GM12878 (cell line): ENCODE data around the gene CYB561A3. TPM values are rescaled to one million over a fixed set of nuclear protein-coding genes. Genes with fewer than 3 reads are reported as not detected.

Experiments
- ELK1 ChIP-seq: IDR thresholded peaks from 2 replicates; pipeline ENCODE4 v1.6.1; 2012; ENCODE audit warnings: low read depth, low read length, improper control_type of control experiment
- FOXK2 ChIP-seq: fragments of 450-650 bp; IDR thresholded peaks from 2 replicates; pipeline ENCODE4 v1.6.1; 2017; ENCODE audit warnings: mild to moderate bottlenecking, moderate library complexity
- HDGF ChIP-seq: fragments of 450-650 bp; IDR thresholded peaks from 2 replicates; pipeline ENCODE4 v1.6.1; 2016; ENCODE audit warnings: antibody characterized with exemption
- HSF1 ChIP-seq: fragments of 150-350 bp; IDR thresholded peaks from 2 replicates; pipeline ENCODE4 v1.6.1; 2014; ENCODE audit warnings: mild to moderate bottlenecking, low read depth, low read length
- KDM1A ChIP-seq: fragments of 200-600 bp; sonication (generic); IDR thresholded peaks from 2 replicates; pipeline ENCODE4 v1.6.1; 2016; ENCODE audit warnings: borderline replicate concordance
- NBN ChIP-seq: fragments of 450-650 bp; IDR thresholded peaks from 2 replicates; pipeline ENCODE4 v1.6.1; 2016
- NFXL1 ChIP-seq: fragments of 450-650 bp; IDR thresholded peaks from 2 replicates; pipeline ENCODE4 v1.6.1; 2017; ENCODE audit warnings: antibody characterized with exemption, mild to moderate bottlenecking, borderline replicate concordance
- NFYB ChIP-seq: IDR thresholded peaks from 2 replicates; pipeline ENCODE4 v1.6.1; 2011; ENCODE audit warnings: low read depth, mild to moderate bottlenecking, low read length, improper control_type of control experiment, moderate library complexity; ENCODE audit not compliant: insufficient read depth
- NR2F1 ChIP-seq: fragments of 450-650 bp; conservative IDR thresholded peaks from 2 replicates; pipeline ENCODE4 v1.6.1; 2017; ENCODE audit warnings: mild to moderate bottlenecking
- NRF1 ChIP-seq: conservative IDR thresholded peaks from 2 replicates; pipeline ENCODE4 v1.6.1; 2011; ENCODE audit warnings: mild to moderate bottlenecking, low read depth, low read length, improper control_type of control experiment
- PML ChIP-seq: IDR thresholded peaks from 2 replicates; pipeline ENCODE4 v1.6.1; 2012; ENCODE audit warnings: low read length, inconsistent platforms
- POU2F2 ChIP-seq: IDR thresholded peaks from 3 replicates; pipeline ENCODE4 v1.6.1; 2011; ENCODE audit warnings: low read depth, mild to moderate bottlenecking, low read length, borderline replicate concordance
- RCOR1 ChIP-seq: conservative IDR thresholded peaks from 2 replicates; pipeline ENCODE4 v1.6.1; 2012; ENCODE audit warnings: low read depth, low read length, improper control_type of control experiment
- SKIL ChIP-seq: fragments of 450-650 bp; IDR thresholded peaks from 2 replicates; pipeline ENCODE4 v1.6.1; 2017; ENCODE audit warnings: mild to moderate bottlenecking, low read depth, inconsistent platforms; ENCODE audit not compliant: poor library complexity, severe bottlenecking
- SMAD5 ChIP-seq: IDR thresholded peaks from 2 replicates; pipeline ENCODE4 v1.6.1; 2016; ENCODE audit warnings: antibody characterized with exemption, low read depth
- SREBF2 ChIP-seq: IDR thresholded peaks from 2 replicates; pipeline ENCODE4 v1.6.1; 2012; ENCODE audit warnings: mild to moderate bottlenecking, low read length
- ZBTB11 ChIP-seq: fragments of 450-650 bp; formaldehyde crosslinking; IDR thresholded peaks from 2 replicates; pipeline ENCODE4 v1.5.0; 2022; ENCODE audit warnings: mild to moderate bottlenecking, missing genetic modification characterization
- ZBTB40 ChIP-seq: fragments of 450-650 bp; IDR thresholded peaks from 2 replicates; pipeline ENCODE4 v1.6.1; 2016; ENCODE audit warnings: mild to moderate bottlenecking, moderate library complexity, borderline replicate concordance
- ZNF274 ChIP-seq: IDR thresholded peaks from one replicate; pipeline ENCODE4 v1.8.0; 2011; ENCODE audit not compliant: insufficient read length, insufficient read depth
- polyA plus RNA-seq, 11 experiments: library from polyadenylated mRNA; depleted of rRNA in 4 of 11; unstranded in 6 of 11; stranded (reverse) in 5 of 11; fragments of >200 nt; fragmentation: Nextera tagmentation in 4 of 11; fragmentation: Illumina TruSeq in 1 of 11; extraction: Ambion mirVana in 4 of 11; extraction: Trizol in 1 of 11; gene quantifications; 1 replicate in 1 of 11; 2 replicates in 10 of 11; pipeline versions ENCODE4 v1.2.1 to v1.2.3, GENCODE V29; 2011 to 2016; ENCODE audit warnings: inconsistent platforms in 2 of 11, missing spikeins in 2 of 11, low read depth in 1 of 11
- total RNA-seq, 4 experiments: library from RNA; depleted of rRNA in 3 of 4; stranded (reverse); fragments of >200 nt in 3 of 4; fragmentation: Illumina TruSeq in 1 of 4; extraction: Trizol in 1 of 4; gene quantifications; 2 replicates each; pipeline versions ENCODE4 v1.2.1 to v1.2.3, GENCODE V29; 2013 to 2021

The CYB561A3 gene
- total and polyA plus RNA-seq, 10 of the 15 experiments (the other 5 are each of a cell fraction or from before 2014, with no cell fraction given): 40.1 to 169 (median 74.4) TPM

- no peak for TF ChIP-seq NFYB
- TF ChIP-seq NFXL1: no peak
- TF ChIP-seq ELK1: no peak
- no peak for TF ChIP-seq FOXK2
- no peak for TF ChIP-seq ZNF274
- TF ChIP-seq HDGF: no peak
- TF ChIP-seq KDM1A: no peak
- TF ChIP-seq NRF1: no peak
- peak; percentile 41; the same call in 2 of the 3 replicates for TF ChIP-seq POU2F2
- TF ChIP-seq PML: no peak; the same call in 1 of the 2 replicates
- no peak for TF ChIP-seq ZBTB11
- TF ChIP-seq SKIL: peak; percentile 68
- no peak for TF ChIP-seq HSF1
- no peak for TF ChIP-seq SREBF2
- peak; percentile 64 for TF ChIP-seq NR2F1
- TF ChIP-seq SMAD5: no peak
- 0 out of 2 replicates have a peak, but pooled peaks have one; percentile 52 for TF ChIP-seq NBN
- no peak for TF ChIP-seq ZBTB40
- TF ChIP-seq RCOR1: no peak; the same call in 1 of the 2 replicates
These were observed 4.3 kb downstream of the CYB561A3 start (continued) for GRCh38 chr11:61357233-61357893.
